Measurements from ENCODE around the gene MELTF. TPM values are rescaled to one million over a fixed set of nuclear protein-coding genes. Genes with fewer than 3 reads are reported as not detected.
"Not testable (repeated sequence)": the region's sequence is repeated elsewhere in the genome, so short reads cannot be mapped to it uniquely, and the experiment has no call there.

Gene MELTF
- total RNA-seq, result 10 to 100 TPM in 1 of 2 donors, 1 to 10 TPM in 1; 7.3 to 11.4 TPM

- DNase-seq (ENCODE audit: low spot score in 2 of 2) (peak; percentile 76 to 95), ATAC-seq (peak; percentile 86 to 87)
- no peak within 1 kb of the TSS for H3K27ac Mint-ChIP-seq
- H3K9me3 Mint-ChIP-seq, result peaks cover 0 to under 1% of the 10 kb centered on the region in 2 donors
- H3K36me3 Mint-ChIP-seq, result peaks cover 0 to under 1% of the 10 kb centered on the region in 2 donors
These were observed at the start of gene MELTF for GRCh38 chr3:197029511-197030167. TSS of gene MELTF (minus strand) at chr3:197029817. CDS start at chr3:197029702, 115 bp downstream.

GRCh38 chr3:197076415-197076814, 46.8 kb upstream of the MELTF start:
- ATAC-seq (no peak), DNase-seq (ENCODE audit: low spot score in 2 of 2) (no peak)
- Mint-ChIP-seq H3K9me3 (no peaks in the 10 kb centered on the region), H3K36me3 (no peaks in the 10 kb centered on the region), H3K27ac (no peak overlapping the region)

- DNase-seq (ENCODE audit: low spot score in 2 of 2) (no peak), ATAC-seq (no peak)
- peaks cover 0 to 5% of the 10 kb centered on the region in 2 donors for H3K36me3 Mint-ChIP-seq
- H3K27ac Mint-ChIP-seq, result no peak overlapping the region
- H3K9me3 Mint-ChIP-seq, result no peaks in the 10 kb centered on the region
These were observed 38.5 kb upstream of the MELTF start for GRCh38 chr3:197068077-197068476.

- Mint-ChIP-seq H3K36me3 (peaks cover 5 to 10% of the 10 kb centered on the region in 2 donors), H3K9me3 (no peaks in the 10 kb centered on the region), H3K27ac (no peak overlapping the region)
- no peak for DNase-seq (ENCODE audit: low spot score in 2 of 2)
- ATAC-seq, result no peak
These were observed 35.2 kb upstream of the MELTF start for GRCh38 chr3:197064771-197065170.

- H3K27ac Mint-ChIP-seq, result no peak overlapping the region
- ATAC-seq (no peak), DNase-seq (ENCODE audit: low spot score in 2 of 2) (no peak)
- H3K36me3 Mint-ChIP-seq, result peaks cover 15 to 28% of the 10 kb centered on the region in 2 donors
- no peaks in the 10 kb centered on the region for H3K9me3 Mint-ChIP-seq
These were observed 32.8 kb upstream of the MELTF start for GRCh38 chr3:197062446-197062845.

GRCh38 chr3:197051637-197052036, 22.0 kb upstream of the MELTF start:
- H3K27ac Mint-ChIP-seq, result peak overlapping the region in 1 of 2 donors; percentile 94
- ATAC-seq, result peak; percentile 53 to 65
- H3K36me3 Mint-ChIP-seq, result peaks cover 0 to 13% of the 10 kb centered on the region in 2 donors
- DNase-seq (ENCODE audit: low spot score in 2 of 2); H3K9me3 Mint-ChIP-seq: not testable (repeated sequence)

- Mint-ChIP-seq H3K9me3 (no peaks in the 10 kb centered on the region), H3K36me3 (peaks cover 0 to 13% of the 10 kb centered on the region in 2 donors), H3K27ac (no peak overlapping the region)
- no peak for DNase-seq (ENCODE audit: low spot score in 2 of 2)
- ATAC-seq, result peak; percentile 64 to 68
These were observed 20.9 kb upstream of the MELTF start for GRCh38 chr3:197050511-197050910.

- Mint-ChIP-seq H3K9me3 (no peaks in the 10 kb centered on the region), H3K27ac (no peak overlapping the region), H3K36me3 (no peaks in the 10 kb centered on the region)
- ATAC-seq (no peak), DNase-seq (ENCODE audit: low spot score in 2 of 2) (no peak)
These were observed 12.9 kb upstream of the MELTF start for GRCh38 chr3:197042539-197042938.

- DNase-seq (ENCODE audit: low spot score in 2 of 2) (no peak), ATAC-seq (no peak)
- Mint-ChIP-seq H3K9me3 (no peaks in the 10 kb centered on the region), H3K27ac (no peak overlapping the region), H3K36me3 (no peaks in the 10 kb centered on the region)
These were observed 12.4 kb upstream of the MELTF start for GRCh38 chr3:197041875-197042488.

- Mint-ChIP-seq H3K9me3 (no peaks in the 10 kb centered on the region), H3K27ac (no peak overlapping the region), H3K36me3 (no peaks in the 10 kb centered on the region)
- ATAC-seq (no peak), DNase-seq (ENCODE audit: low spot score in 2 of 2) (no peak)
These were observed 11.0 kb upstream of the MELTF start for GRCh38 chr3:197040658-197041057.

GRCh38 chr3:197038679-197039462, 9.3 kb upstream of the MELTF start:
- H3K36me3 Mint-ChIP-seq, result peaks cover 0 to 5% of the 10 kb centered on the region in 2 donors
- peaks cover 0 to 5% of the 10 kb centered on the region in 2 donors for H3K9me3 Mint-ChIP-seq
- H3K27ac Mint-ChIP-seq, result no peak overlapping the region
- ATAC-seq (no peak), DNase-seq (ENCODE audit: low spot score in 2 of 2) (no peak)

GRCh38 chr3:197035577-197035976, 6.0 kb upstream of the MELTF start:
- no peak for DNase-seq (ENCODE audit: low spot score in 2 of 2)
- H3K27ac Mint-ChIP-seq, result no peak overlapping the region

GRCh38 chr3:197034778-197035177, 5.2 kb upstream of the MELTF start:
- H3K9me3 Mint-ChIP-seq; H3K27ac Mint-ChIP-seq; H3K36me3 Mint-ChIP-seq; ATAC-seq; DNase-seq (ENCODE audit: low spot score in 2 of 2): not testable (repeated sequence)

More at GRCh38 chr3:197035577-197035976, 6.0 kb upstream of the MELTF start:
- H3K9me3 Mint-ChIP-seq, result peaks cover 0 to 5% of the 10 kb centered on the region in 2 donors
- H3K36me3 Mint-ChIP-seq, result peaks cover 0 to 5% of the 10 kb centered on the region in 2 donors
- no peak for ATAC-seq

GRCh38 chr3:197033764-197034163, 4.1 kb upstream of the MELTF start:
- not testable (repeated sequence) for DNase-seq (ENCODE audit: low spot score in 2 of 2); H3K27ac Mint-ChIP-seq; H3K9me3 Mint-ChIP-seq; H3K36me3 Mint-ChIP-seq; ATAC-seq

- DNase-seq (ENCODE audit: low spot score in 2 of 2) (peak in 1 of 2 donors; percentile 39), ATAC-seq (peak; percentile 61)
- peak overlapping the region in 1 of 2 donors; percentile 36 for H3K27ac Mint-ChIP-seq
These were observed 2.0 kb upstream of the MELTF start for GRCh38 chr3:197031315-197032285.

More at GRCh38 chr3:197031315-197032285, 2.0 kb upstream of the MELTF start:
- Mint-ChIP-seq H3K36me3 (peaks cover 0 to 5% of the 10 kb centered on the region in 2 donors), H3K9me3 (peaks cover 0 to 5% of the 10 kb centered on the region in 2 donors)

All from activated naive CD4-positive, alpha-beta T cell treated with anti-CD3 and anti-CD28 coated beads, Interleukin-2, amount 50 U/mL, for 72 hours (primary cell).